CD4-positive, alpha-beta T cell (primary cell): ENCODE data around the gene PBX2. TPM values are rescaled to one million over a fixed set of nuclear protein-coding genes. Genes with fewer than 3 reads are reported as not detected.
"Not testable (repeated sequence)": the region's sequence is repeated elsewhere in the genome, so short reads cannot be mapped to it uniquely, and the experiment has no call there.

ENCODE experiments used
- ATAC-seq: fragments of 200-7000 bp; cut with Tn5 transposase; one replicate; pipeline ENCODE4 v1.10.0; 2022; ENCODE audit warnings: mild to moderate bottlenecking; ENCODE audit not compliant: poor library complexity
- CTCF ChIA-PET: fragments of 350-600 bp; sonication (Branson Sonifier 250); formaldehyde crosslinking; loops from one replicate; lab custom pipeline; 2021; ENCODE audit warnings: antibody characterized with exemption, inconsistent platforms; lab: Charles Lee
- POLR2A ChIA-PET: fragments of 350-600 bp; sonication (Branson Sonifier 250); formaldehyde crosslinking; loops from one replicate; lab custom pipeline; 2021; ENCODE audit warnings: antibody characterized with exemption, inconsistent platforms; lab: Charles Lee
- DNase-seq, 14 experiments: peaks; one replicate each; pipeline ENCODE4 v3.0.0-alpha.2; 2013 to 2020; ENCODE audit warnings: mixed read lengths in 2 of 14
- H3K27ac ChIP-seq, 2 donors: one replicate each; pipeline versions ENCODE4 v1.5.1 to v1.7.0; 2013; ENCODE audit warnings: low read length in 2 of 2, low read depth in 1 of 2, mild to moderate bottlenecking in 1 of 2
- H3K27me3 ChIP-seq, 2 experiments: 1 replicate in 1 of 2; 2 replicates in 1 of 2; pipeline versions ENCODE4 v1.6.1 to v1.7.0; 2013; ENCODE audit warnings: low read length in 2 of 2, control low read depth in 1 of 2, mild to moderate bottlenecking in 1 of 2, moderate library complexity in 1 of 2; ENCODE audit not compliant: insufficient read depth in 2 of 2, control insufficient read depth in 1 of 2
- H3K36me3 ChIP-seq: one replicate; pipeline ENCODE4 v1.6.1; 2013; ENCODE audit warnings: low read length, control low read depth; ENCODE audit not compliant: insufficient read depth
- H3K4me1 ChIP-seq: one replicate; pipeline ENCODE4 v1.6.1; 2013; ENCODE audit warnings: low read length, control low read depth; ENCODE audit not compliant: insufficient read depth
- H3K4me3 ChIP-seq: one replicate; pipeline ENCODE4 v1.5.1; 2013; ENCODE audit warnings: mild to moderate bottlenecking, low read length, moderate library complexity
- H3K9me3 ChIP-seq, 2 experiments: 1 replicate in 1 of 2; 2 replicates in 1 of 2; pipeline versions ENCODE4 v1.6.1 to v1.7.0; 2013; ENCODE audit warnings: low read length in 2 of 2, mild to moderate bottlenecking in 2 of 2, control low read depth in 1 of 2, moderate library complexity in 1 of 2; ENCODE audit not compliant: control insufficient read depth in 1 of 2, insufficient read depth in 1 of 2
- H3K27ac Mint-ChIP-seq: one replicate; pipeline ENCODE4 v1.8.0; 2020; ENCODE audit warnings: mixed read lengths
- H3K27me3 Mint-ChIP-seq: one replicate; pipeline ENCODE4 v1.8.0; 2021; ENCODE audit warnings: mixed read lengths
- H3K36me3 Mint-ChIP-seq: one replicate; pipeline ENCODE4 v1.8.0; 2021; ENCODE audit warnings: low read depth, mixed read lengths
- H3K4me1 Mint-ChIP-seq: one replicate; pipeline ENCODE4 v1.8.0; 2021; ENCODE audit warnings: low read depth, mixed read lengths
- H3K4me3 Mint-ChIP-seq: one replicate; pipeline ENCODE4 v1.8.0; 2020; ENCODE audit warnings: mild to moderate bottlenecking, mixed read lengths
- H3K9me3 Mint-ChIP-seq: one replicate; pipeline ENCODE4 v1.8.0; 2020; ENCODE audit warnings: mixed read lengths
- intact Hi-C, 2 experiments: fragments of 100-400 bp; cut with DNase I in 1 of 2; cut with micrococcal nuclease in 1 of 2; formaldehyde crosslinking; loops; one replicate each; pipeline versions ENCODE4 v1.15.1 to v1.9.0; 2023 to 2025; cut with DNase I, micrococcal nuclease
- total RNA-seq, 174 experiments: library from RNA in 2 of 174; stranded (reverse) in 2 of 174; gene quantifications; one replicate each; pipeline ENCODE4 v1.2.3 and lab custom pipeline; 2021 to 2026
- TF ChIP-seq, protein P1 (sequence below): fragments of 200-600 bp; IDR thresholded peaks from one replicate; pipeline ENCODE4 v1.8.0; 2022; ENCODE audit warnings: antibody characterized with exemption, mild to moderate bottlenecking

Gene PBX2
- total RNA-seq, 2 experiments from 2014 or later: 62.0 to 65.6 TPM

DNA sequence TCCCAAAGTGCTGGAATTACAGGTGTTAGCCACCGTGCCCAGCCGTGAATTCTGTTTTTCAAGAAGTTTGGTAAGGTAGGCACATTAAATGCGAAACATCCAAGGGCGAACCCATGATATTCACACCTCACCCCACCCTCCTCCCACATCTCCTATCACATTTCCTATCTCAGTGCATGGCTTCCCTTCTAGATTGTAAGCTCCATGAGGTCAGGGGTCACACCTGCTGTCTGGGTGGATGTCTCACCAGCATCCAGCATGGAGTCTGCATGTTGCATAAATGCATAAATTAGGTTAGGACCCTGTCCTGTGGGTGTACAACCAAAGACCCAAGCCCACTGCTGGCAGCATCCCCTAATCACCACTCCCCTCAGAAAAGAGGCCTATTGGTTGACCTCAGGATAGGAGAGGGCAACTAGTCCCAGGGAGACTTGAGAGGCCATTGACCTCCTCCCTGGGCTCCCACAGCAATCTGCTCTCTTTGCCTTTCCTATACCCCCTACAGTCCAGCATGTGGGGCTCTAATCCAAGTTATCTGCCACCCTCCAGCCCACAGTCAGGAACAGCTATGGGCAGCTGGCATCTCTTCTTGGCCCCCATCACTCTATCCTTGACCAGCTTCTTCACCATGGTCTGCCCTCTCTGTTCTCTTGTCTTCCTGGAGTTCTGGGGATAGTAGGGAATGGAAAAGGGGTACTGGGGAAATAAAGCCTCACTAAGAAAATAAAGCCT is 42.4 kb downstream of the PBX2 start:
- H3K9me3 ChIP-seq: peaks cover 0 to 11% of the 10 kb centered on the region in 2 experiments
- CTCF ChIA-PET: interaction anchor here (0.7 to 1.7 kb wide), 3 partner anchors 60 to 98 kb away, joined by 3 to 4 read pairs (median 3); no protein-coding TSS in a partner anchor
- peak overlapping the region; percentile 86 for H3K27ac Mint-ChIP-seq
- TF ChIP-seq, protein P1, sequence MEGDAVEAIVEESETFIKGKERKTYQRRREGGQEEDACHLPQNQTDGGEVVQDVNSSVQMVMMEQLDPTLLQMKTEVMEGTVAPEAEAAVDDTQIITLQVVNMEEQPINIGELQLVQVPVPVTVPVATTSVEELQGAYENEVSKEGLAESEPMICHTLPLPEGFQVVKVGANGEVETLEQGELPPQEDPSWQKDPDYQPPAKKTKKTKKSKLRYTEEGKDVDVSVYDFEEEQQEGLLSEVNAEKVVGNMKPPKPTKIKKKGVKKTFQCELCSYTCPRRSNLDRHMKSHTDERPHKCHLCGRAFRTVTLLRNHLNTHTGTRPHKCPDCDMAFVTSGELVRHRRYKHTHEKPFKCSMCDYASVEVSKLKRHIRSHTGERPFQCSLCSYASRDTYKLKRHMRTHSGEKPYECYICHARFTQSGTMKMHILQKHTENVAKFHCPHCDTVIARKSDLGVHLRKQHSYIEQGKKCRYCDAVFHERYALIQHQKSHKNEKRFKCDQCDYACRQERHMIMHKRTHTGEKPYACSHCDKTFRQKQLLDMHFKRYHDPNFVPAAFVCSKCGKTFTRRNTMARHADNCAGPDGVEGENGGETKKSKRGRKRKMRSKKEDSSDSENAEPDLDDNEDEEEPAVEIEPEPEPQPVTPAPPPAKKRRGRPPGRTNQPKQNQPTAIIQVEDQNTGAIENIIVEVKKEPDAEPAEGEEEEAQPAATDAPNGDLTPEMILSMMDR: no peak
- H3K27me3 ChIP-seq: peaks cover 11 to 26% of the 10 kb centered on the region in 2 experiments
- H3K4me3 Mint-ChIP-seq: no peak overlapping the region
- ATAC-seq (no peak), DNase-seq (peak in 2 of 14 experiments; percentile 32 to 44)
- H3K27me3 Mint-ChIP-seq: peaks cover 29% of the 10 kb centered on the region
- H3K4me3 ChIP-seq: no peak overlapping the region
- peaks cover 4% of the 10 kb centered on the region for H3K36me3 Mint-ChIP-seq
- H3K4me1 Mint-ChIP-seq: peaks cover 41% of the 10 kb centered on the region
- H3K36me3 ChIP-seq: no peaks in the 10 kb centered on the region
- H3K4me1 ChIP-seq: peaks cover 37% of the 10 kb centered on the region
- H3K9me3 Mint-ChIP-seq: no peaks in the 10 kb centered on the region
- H3K27ac ChIP-seq: no peak overlapping the region
- POLR2A ChIA-PET: interaction anchor here (0.6 to 1.1 kb wide), 2 partner anchors 18 to 20 kb away, joined by 3 read pairs; partner anchors contain the start of genes ATF6B and FKBPL
- intact Hi-C loops: loop anchor here in 1 of 2 experiments (5.0 kb wide), 1 partner anchor 45 kb away; the partner anchor contains the start of genes GPSM3 and PBX2

- peaks cover 0 to 11% of the 10 kb centered on the region in 2 experiments for H3K9me3 ChIP-seq
- H3K27me3 ChIP-seq: peaks cover 11 to 26% of the 10 kb centered on the region in 2 experiments
- CTCF ChIA-PET: no interaction called here
- intact Hi-C loops: loop anchor here in 1 of 2 experiments (5.0 kb wide), 1 partner anchor 46 kb away; the partner anchor contains the start of genes GPSM3 and PBX2
- no peak overlapping the region for H3K4me3 ChIP-seq
- H3K9me3 Mint-ChIP-seq: no peaks in the 10 kb centered on the region
- no peak for DNase-seq
- H3K27ac Mint-ChIP-seq: no peak overlapping the region
- no peak overlapping the region for H3K27ac ChIP-seq
- H3K4me1 ChIP-seq: peaks cover 29% of the 10 kb centered on the region
- peaks cover 32% of the 10 kb centered on the region for H3K4me1 Mint-ChIP-seq
- H3K36me3 Mint-ChIP-seq: peaks cover 4% of the 10 kb centered on the region
- TF ChIP-seq, protein P1: no peak
- ATAC-seq: no peak
- H3K27me3 Mint-ChIP-seq: peaks cover 29% of the 10 kb centered on the region
- H3K36me3 ChIP-seq: no peaks in the 10 kb centered on the region
- POLR2A ChIA-PET: interaction anchor here (0.9 kb wide), 1 partner anchor 26 kb away, joined by 4 read pairs; no protein-coding TSS in a partner anchor
- H3K4me3 Mint-ChIP-seq: no peak overlapping the region
These were observed 43.3 kb downstream of the PBX2 start for GRCh38 chr6:32146687-32147086.

- H3K27ac Mint-ChIP-seq: no peak overlapping the region
- peaks cover 28% of the 10 kb centered on the region for H3K27me3 Mint-ChIP-seq
- peaks cover 11 to 26% of the 10 kb centered on the region in 2 experiments for H3K27me3 ChIP-seq
- no peak overlapping the region for H3K27ac ChIP-seq
- H3K9me3 Mint-ChIP-seq: no peaks in the 10 kb centered on the region
- CTCF ChIA-PET: no interaction called here
- no peak overlapping the region for H3K4me3 ChIP-seq
- POLR2A ChIA-PET: interaction anchor here (0.9 kb wide), 1 partner anchor 26 kb away, joined by 4 read pairs; no protein-coding TSS in a partner anchor
- H3K36me3 Mint-ChIP-seq: peaks cover 4% of the 10 kb centered on the region
- H3K4me1 Mint-ChIP-seq: peaks cover 28% of the 10 kb centered on the region
- no peak for DNase-seq
- H3K4me1 ChIP-seq: peaks cover 27% of the 10 kb centered on the region
- intact Hi-C loops: loop anchor here in 1 of 2 experiments (5.0 kb wide), 1 partner anchor 46 kb away; the partner anchor contains the start of genes GPSM3 and PBX2
- no peak for ATAC-seq
- TF ChIP-seq, protein P1: no peak
- no peak overlapping the region for H3K4me3 Mint-ChIP-seq
- peaks cover 0 to 11% of the 10 kb centered on the region in 2 experiments for H3K9me3 ChIP-seq
- no peaks in the 10 kb centered on the region for H3K36me3 ChIP-seq
These were observed 43.7 kb downstream of the PBX2 start for GRCh38 chr6:32146287-32146686.

- intact Hi-C loops, CTCF ChIA-PET, H3K27ac ChIP-seq, H3K4me3 Mint-ChIP-seq, H3K36me3 Mint-ChIP-seq, H3K9me3 Mint-ChIP-seq, H3K4me3 ChIP-seq, H3K36me3 ChIP-seq, POLR2A ChIA-PET, H3K27ac Mint-ChIP-seq, DNase-seq, ATAC-seq: not testable (repeated sequence)
- peaks cover 11 to 16% of the 10 kb centered on the region in 2 experiments for H3K27me3 ChIP-seq
- peaks cover 16% of the 10 kb centered on the region for H3K4me1 ChIP-seq
- H3K9me3 ChIP-seq: peaks cover 0 to 11% of the 10 kb centered on the region in 2 experiments
- Mint-ChIP-seq H3K4me1 (peaks cover 14% of the 10 kb centered on the region), H3K27me3 (peaks cover 14% of the 10 kb centered on the region)
These were observed 45.8 kb downstream of the PBX2 start for GRCh38 chr6:32144238-32144637.
